WTC11 (cell line): Measurements from ENCODE around the gene USP13. TPM values are rescaled to one million over a fixed set of nuclear protein-coding genes. Genes with fewer than 3 reads are reported as not detected.

Experiments used
- ATAC-seq: fragments of 200-7000 bp; cut with Tn5 transposase; 2 replicates; pipeline ENCODE4 v1.10.0; 2021; ENCODE audit warnings: mild to moderate bottlenecking, moderate library complexity
- CTCF ChIA-PET: fragments of 300-600 bp; sonication (Branson Sonifier 250); formaldehyde crosslinking; loops from one replicate; lab custom pipeline; 2021; ENCODE audit warnings: antibody characterized with exemption; lab: Charles Lee
- POLR2A ChIA-PET: fragments of 350-600 bp; sonication (Branson Sonifier 250); formaldehyde crosslinking; loops from one replicate; lab custom pipeline; 2021; ENCODE audit warnings: antibody characterized with exemption; lab: Charles Lee
- DNase-seq: peaks from one replicate; pipeline ENCODE4 v3.0.0; 2021; ENCODE audit warnings: low spot score
- H3K27ac Mint-ChIP-seq: 2 replicates; pipeline ENCODE4 v1.8.0; 2021; ENCODE audit warnings: mixed read lengths
- H3K27me3 Mint-ChIP-seq: 2 replicates; pipeline ENCODE4 v1.8.0; 2021; ENCODE audit warnings: low read depth, mild to moderate bottlenecking, moderate library complexity, mixed read lengths
- H3K36me3 Mint-ChIP-seq: 2 replicates; pipeline ENCODE4 v1.8.0; 2021; ENCODE audit warnings: mixed read lengths
- H3K4me1 Mint-ChIP-seq: 2 replicates; pipeline ENCODE4 v1.8.0; 2022; ENCODE audit warnings: mixed read lengths
- H3K4me3 Mint-ChIP-seq: 2 replicates; pipeline ENCODE4 v1.8.0; 2021; ENCODE audit warnings: mild to moderate bottlenecking, moderate library complexity, mixed read lengths
- H3K9me3 Mint-ChIP-seq: 2 replicates; pipeline ENCODE4 v1.8.0; 2021; ENCODE audit warnings: mixed read lengths
- CBFB ChIP-seq: sonication (generic); formaldehyde crosslinking; IDR thresholded peaks from 2 replicates; pipeline ENCODE4 v1.8.1; 2022; ENCODE audit warnings: mild to moderate bottlenecking, low read depth, missing genetic modification reagents
- ESRRA ChIP-seq: sonication (generic); formaldehyde crosslinking; IDR thresholded peaks from 2 replicates; pipeline ENCODE4 v1.8.1; 2022; ENCODE audit warnings: mild to moderate bottlenecking, missing genetic modification reagents, borderline replicate concordance
- FOXK1 ChIP-seq: sonication (generic); formaldehyde crosslinking; IDR thresholded peaks from 2 replicates; pipeline ENCODE4 v1.8.0; 2022; ENCODE audit warnings: mild to moderate bottlenecking, moderate library complexity, missing genetic modification reagents
- FOXP1 ChIP-seq: sonication (generic); formaldehyde crosslinking; IDR thresholded peaks from 2 replicates; pipeline ENCODE4 v1.8.0; 2022; ENCODE audit warnings: missing genetic modification reagents, mild to moderate bottlenecking, moderate library complexity, borderline replicate concordance
- IRF2 ChIP-seq: sonication (generic); formaldehyde crosslinking; IDR thresholded peaks from 2 replicates; pipeline ENCODE4 v1.8.0; 2022; ENCODE audit warnings: low read depth, missing genetic modification reagents, borderline replicate concordance
- JAZF1 ChIP-seq: fragments of 250-450 bp; sonication (Bioruptor Pico); IDR thresholded peaks from 2 replicates; pipeline ENCODE4 v1.9.0; 2021; ENCODE audit warnings: moderate library complexity, mild to moderate bottlenecking, inconsistent platforms
- TEAD1 ChIP-seq: sonication (generic); formaldehyde crosslinking; IDR thresholded peaks from 2 replicates; pipeline ENCODE4 v1.8.0; 2022; ENCODE audit warnings: mild to moderate bottlenecking, missing genetic modification reagents
- ZBTB21 ChIP-seq: sonication (generic); formaldehyde crosslinking; IDR thresholded peaks from 2 replicates; pipeline ENCODE4 v1.8.1; 2023; ENCODE audit warnings: mild to moderate bottlenecking, missing genetic modification reagents, borderline replicate concordance
- ZNF121 ChIP-seq: sonication (generic); formaldehyde crosslinking; IDR thresholded peaks from 2 replicates; pipeline ENCODE4 v1.8.0; 2023; ENCODE audit warnings: missing genetic modification reagents
- ZNF219 ChIP-seq: sonication (generic); formaldehyde crosslinking; IDR thresholded peaks from 2 replicates; pipeline ENCODE4 v1.8.0; 2023; ENCODE audit warnings: missing genetic modification reagents, mild to moderate bottlenecking, borderline replicate concordance
- ZNF232 ChIP-seq: sonication (generic); formaldehyde crosslinking; IDR thresholded peaks from 2 replicates; pipeline ENCODE4 v1.8.0; 2022; ENCODE audit warnings: mild to moderate bottlenecking, missing genetic modification reagents
- ZNF317 ChIP-seq: sonication (generic); formaldehyde crosslinking; IDR thresholded peaks from 2 replicates; pipeline ENCODE4 v1.8.1; 2023; ENCODE audit warnings: low read depth, mild to moderate bottlenecking, moderate library complexity, missing genetic modification reagents, borderline replicate concordance
- ZNF416 ChIP-seq: fragments of 250-450 bp; sonication (Bioruptor Pico); IDR thresholded peaks from 2 replicates; pipeline ENCODE4 v1.9.0; 2021; ENCODE audit warnings: mild to moderate bottlenecking, inconsistent platforms
- ZNF671 ChIP-seq: fragments of 250-450 bp; sonication (Bioruptor Pico); IDR thresholded peaks from 2 replicates; pipeline ENCODE4 v1.8.0; 2021; ENCODE audit warnings: mild to moderate bottlenecking
- total RNA-seq: library from RNA; stranded (reverse); gene quantifications from 3 replicates; pipeline ENCODE4 v1.2.3, GENCODE V29; 2021
- TF ChIP-seq, protein P1 (sequence below): sonication (generic); formaldehyde crosslinking; IDR thresholded peaks from 2 replicates; pipeline ENCODE4 v1.8.1; 2022; ENCODE audit warnings: low read depth, mild to moderate bottlenecking, moderate library complexity, missing genetic modification reagents, borderline replicate concordance
- TF ChIP-seq, protein P2 (sequence below): sonication (generic); formaldehyde crosslinking; IDR thresholded peaks from 2 replicates; pipeline ENCODE4 v1.8.1; 2023; ENCODE audit warnings: mild to moderate bottlenecking, missing genetic modification reagents, borderline replicate concordance
- TF ChIP-seq, protein P3 (sequence below): fragments of 250-450 bp; sonication (Bioruptor Pico); IDR thresholded peaks from 2 replicates; pipeline ENCODE4 v1.9.0; 2021; ENCODE audit warnings: mild to moderate bottlenecking
- TF ChIP-seq, protein P4 (sequence below): sonication (generic); formaldehyde crosslinking; IDR thresholded peaks from 2 replicates; pipeline ENCODE4 v1.8.0; 2022; ENCODE audit warnings: mild to moderate bottlenecking, missing genetic modification reagents
- TF ChIP-seq, protein P5 (sequence below): fragments of 250-450 bp; sonication (Bioruptor Pico); IDR thresholded peaks from 2 replicates; pipeline ENCODE4 v1.9.0; 2021; ENCODE audit warnings: mild to moderate bottlenecking, borderline replicate concordance

Gene USP13
- total RNA-seq, 1 experiment from 2014 or later = 26.8 TPM

GRCh38 chr3:179801263-179801662 lies 148.4 kb downstream of the USP13 start (continued):
- TF ChIP-seq, protein P1, sequence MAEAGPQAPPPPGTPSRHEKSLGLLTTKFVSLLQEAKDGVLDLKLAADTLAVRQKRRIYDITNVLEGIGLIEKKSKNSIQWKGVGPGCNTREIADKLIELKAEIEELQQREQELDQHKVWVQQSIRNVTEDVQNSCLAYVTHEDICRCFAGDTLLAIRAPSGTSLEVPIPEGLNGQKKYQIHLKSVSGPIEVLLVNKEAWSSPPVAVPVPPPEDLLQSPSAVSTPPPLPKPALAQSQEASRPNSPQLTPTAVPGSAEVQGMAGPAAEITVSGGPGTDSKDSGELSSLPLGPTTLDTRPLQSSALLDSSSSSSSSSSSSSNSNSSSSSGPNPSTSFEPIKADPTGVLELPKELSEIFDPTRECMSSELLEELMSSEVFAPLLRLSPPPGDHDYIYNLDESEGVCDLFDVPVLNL (CRISPR knock-in tag) = no peak
- TF ChIP-seq ZNF219 = no peak

GRCh38 chr3:179801856-179802255 lies 149.0 kb downstream of the USP13 start:
- DNase-seq (no peak), ATAC-seq (no peak)
- ChIA-PET POLR2A (interaction anchor here (0.6 kb wide), 1 partner anchor 12 kb away, joined by 3 read pairs; no protein-coding TSS in a partner anchor), CTCF (no interaction called here)
- Mint-ChIP-seq H3K27me3 (no peaks in the 10 kb centered on the region), H3K36me3 (no peaks in the 10 kb centered on the region), H3K4me1 (no peaks in the 10 kb centered on the region), H3K4me3 (no peak overlapping the region), H3K9me3 (no peaks in the 10 kb centered on the region), H3K27ac (no peak overlapping the region)
- TF ChIP-seq, protein P2, sequence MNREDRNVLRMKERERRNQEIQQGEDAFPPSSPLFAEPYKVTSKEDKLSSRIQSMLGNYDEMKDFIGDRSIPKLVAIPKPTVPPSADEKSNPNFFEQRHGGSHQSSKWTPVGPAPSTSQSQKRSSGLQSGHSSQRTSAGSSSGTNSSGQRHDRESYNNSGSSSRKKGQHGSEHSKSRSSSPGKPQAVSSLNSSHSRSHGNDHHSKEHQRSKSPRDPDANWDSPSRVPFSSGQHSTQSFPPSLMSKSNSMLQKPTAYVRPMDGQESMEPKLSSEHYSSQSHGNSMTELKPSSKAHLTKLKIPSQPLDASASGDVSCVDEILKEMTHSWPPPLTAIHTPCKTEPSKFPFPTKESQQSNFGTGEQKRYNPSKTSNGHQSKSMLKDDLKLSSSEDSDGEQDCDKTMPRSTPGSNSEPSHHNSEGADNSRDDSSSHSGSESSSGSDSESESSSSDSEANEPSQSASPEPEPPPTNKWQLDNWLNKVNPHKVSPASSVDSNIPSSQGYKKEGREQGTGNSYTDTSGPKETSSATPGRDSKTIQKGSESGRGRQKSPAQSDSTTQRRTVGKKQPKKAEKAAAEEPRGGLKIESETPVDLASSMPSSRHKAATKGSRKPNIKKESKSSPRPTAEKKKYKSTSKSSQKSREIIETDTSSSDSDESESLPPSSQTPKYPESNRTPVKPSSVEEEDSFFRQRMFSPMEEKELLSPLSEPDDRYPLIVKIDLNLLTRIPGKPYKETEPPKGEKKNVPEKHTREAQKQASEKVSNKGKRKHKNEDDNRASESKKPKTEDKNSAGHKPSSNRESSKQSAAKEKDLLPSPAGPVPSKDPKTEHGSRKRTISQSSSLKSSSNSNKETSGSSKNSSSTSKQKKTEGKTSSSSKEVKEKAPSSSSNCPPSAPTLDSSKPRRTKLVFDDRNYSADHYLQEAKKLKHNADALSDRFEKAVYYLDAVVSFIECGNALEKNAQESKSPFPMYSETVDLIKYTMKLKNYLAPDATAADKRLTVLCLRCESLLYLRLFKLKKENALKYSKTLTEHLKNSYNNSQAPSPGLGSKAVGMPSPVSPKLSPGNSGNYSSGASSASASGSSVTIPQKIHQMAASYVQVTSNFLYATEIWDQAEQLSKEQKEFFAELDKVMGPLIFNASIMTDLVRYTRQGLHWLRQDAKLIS = no peak
- no peak for TF ChIP-seq FOXP1 (CRISPR knock-in tag)
- TF ChIP-seq, protein P3, sequence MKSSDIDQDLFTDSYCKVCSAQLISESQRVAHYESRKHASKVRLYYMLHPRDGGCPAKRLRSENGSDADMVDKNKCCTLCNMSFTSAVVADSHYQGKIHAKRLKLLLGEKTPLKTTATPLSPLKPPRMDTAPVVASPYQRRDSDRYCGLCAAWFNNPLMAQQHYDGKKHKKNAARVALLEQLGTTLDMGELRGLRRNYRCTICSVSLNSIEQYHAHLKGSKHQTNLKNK = no peak
- TF ChIP-seq TEAD1 (CRISPR knock-in tag) = no peak
- TF ChIP-seq, protein P4, sequence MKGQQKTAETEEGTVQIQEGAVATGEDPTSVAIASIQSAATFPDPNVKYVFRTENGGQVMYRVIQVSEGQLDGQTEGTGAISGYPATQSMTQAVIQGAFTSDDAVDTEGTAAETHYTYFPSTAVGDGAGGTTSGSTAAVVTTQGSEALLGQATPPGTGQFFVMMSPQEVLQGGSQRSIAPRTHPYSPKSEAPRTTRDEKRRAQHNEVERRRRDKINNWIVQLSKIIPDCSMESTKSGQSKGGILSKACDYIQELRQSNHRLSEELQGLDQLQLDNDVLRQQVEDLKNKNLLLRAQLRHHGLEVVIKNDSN = no peak
- TF ChIP-seq FOXK1 (CRISPR knock-in tag) = no peak
- no peak for TF ChIP-seq ZNF121 (CRISPR knock-in tag)
- no peak for TF ChIP-seq IRF2 (CRISPR knock-in tag)

GRCh38 chr3:179806177-179806576 lies 153.3 kb downstream of the USP13 start:
- no peak overlapping the region for H3K27ac Mint-ChIP-seq
- H3K36me3 Mint-ChIP-seq = no peaks in the 10 kb centered on the region; the same call in 1 of the 2 replicates
- no peak for TF ChIP-seq FOXP1 (CRISPR knock-in tag)
- TF ChIP-seq ZBTB21 = no peak
- no peaks in the 10 kb centered on the region; the same call in 1 of the 2 replicates for H3K4me1 Mint-ChIP-seq
- POLR2A ChIA-PET = no interaction called here
- DNase-seq = no peak
- no peak for ATAC-seq
- no peak overlapping the region for H3K4me3 Mint-ChIP-seq
- no peaks in the 10 kb centered on the region for H3K9me3 Mint-ChIP-seq
- no peaks in the 10 kb centered on the region for H3K27me3 Mint-ChIP-seq
- CTCF ChIA-PET = no interaction called here

DNA sequence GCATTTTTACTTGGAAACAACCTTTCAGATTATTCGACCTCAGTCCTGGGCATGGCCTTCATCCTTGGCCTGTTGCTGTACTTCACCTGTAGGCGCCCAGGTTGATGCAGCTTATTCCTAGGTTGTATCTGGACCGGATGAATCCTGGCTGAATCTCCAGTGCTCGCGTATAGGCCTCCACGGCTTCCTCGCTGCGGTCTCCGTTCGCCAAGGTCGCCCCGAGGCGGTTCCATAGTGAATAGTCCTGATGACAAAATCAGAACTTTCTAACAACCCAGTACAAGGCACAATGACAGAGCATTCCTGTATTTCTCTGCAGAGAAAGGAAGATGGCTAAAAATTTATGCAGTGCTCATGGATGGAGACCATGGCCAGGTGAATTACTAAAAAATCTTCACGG lies 154.7 kb downstream of the USP13 start:
- Mint-ChIP-seq H3K27me3 (no peaks in the 10 kb centered on the region), H3K36me3 (no peaks in the 10 kb centered on the region; the same call in 1 of the 2 replicates), H3K9me3 (no peaks in the 10 kb centered on the region), H3K4me1 (peaks cover 4% of the 10 kb centered on the region), H3K4me3 (no peak overlapping the region), H3K27ac (no peak overlapping the region)
- CTCF ChIA-PET = interaction anchor here (1.3 kb wide), 1 partner anchor 44 kb away, joined by 3 read pairs; no protein-coding TSS in a partner anchor
- ATAC-seq (no peak), DNase-seq (no peak)
- POLR2A ChIA-PET = no interaction called here
- TF ChIP-seq ZNF317 (CRISPR knock-in tag) = no peak
- no peak for TF ChIP-seq ZNF232 (CRISPR knock-in tag)
- no peak for TF ChIP-seq JAZF1 (CRISPR knock-in tag)
- TF ChIP-seq ZNF671 (CRISPR knock-in tag) = no peak
- TF ChIP-seq, protein P5, sequence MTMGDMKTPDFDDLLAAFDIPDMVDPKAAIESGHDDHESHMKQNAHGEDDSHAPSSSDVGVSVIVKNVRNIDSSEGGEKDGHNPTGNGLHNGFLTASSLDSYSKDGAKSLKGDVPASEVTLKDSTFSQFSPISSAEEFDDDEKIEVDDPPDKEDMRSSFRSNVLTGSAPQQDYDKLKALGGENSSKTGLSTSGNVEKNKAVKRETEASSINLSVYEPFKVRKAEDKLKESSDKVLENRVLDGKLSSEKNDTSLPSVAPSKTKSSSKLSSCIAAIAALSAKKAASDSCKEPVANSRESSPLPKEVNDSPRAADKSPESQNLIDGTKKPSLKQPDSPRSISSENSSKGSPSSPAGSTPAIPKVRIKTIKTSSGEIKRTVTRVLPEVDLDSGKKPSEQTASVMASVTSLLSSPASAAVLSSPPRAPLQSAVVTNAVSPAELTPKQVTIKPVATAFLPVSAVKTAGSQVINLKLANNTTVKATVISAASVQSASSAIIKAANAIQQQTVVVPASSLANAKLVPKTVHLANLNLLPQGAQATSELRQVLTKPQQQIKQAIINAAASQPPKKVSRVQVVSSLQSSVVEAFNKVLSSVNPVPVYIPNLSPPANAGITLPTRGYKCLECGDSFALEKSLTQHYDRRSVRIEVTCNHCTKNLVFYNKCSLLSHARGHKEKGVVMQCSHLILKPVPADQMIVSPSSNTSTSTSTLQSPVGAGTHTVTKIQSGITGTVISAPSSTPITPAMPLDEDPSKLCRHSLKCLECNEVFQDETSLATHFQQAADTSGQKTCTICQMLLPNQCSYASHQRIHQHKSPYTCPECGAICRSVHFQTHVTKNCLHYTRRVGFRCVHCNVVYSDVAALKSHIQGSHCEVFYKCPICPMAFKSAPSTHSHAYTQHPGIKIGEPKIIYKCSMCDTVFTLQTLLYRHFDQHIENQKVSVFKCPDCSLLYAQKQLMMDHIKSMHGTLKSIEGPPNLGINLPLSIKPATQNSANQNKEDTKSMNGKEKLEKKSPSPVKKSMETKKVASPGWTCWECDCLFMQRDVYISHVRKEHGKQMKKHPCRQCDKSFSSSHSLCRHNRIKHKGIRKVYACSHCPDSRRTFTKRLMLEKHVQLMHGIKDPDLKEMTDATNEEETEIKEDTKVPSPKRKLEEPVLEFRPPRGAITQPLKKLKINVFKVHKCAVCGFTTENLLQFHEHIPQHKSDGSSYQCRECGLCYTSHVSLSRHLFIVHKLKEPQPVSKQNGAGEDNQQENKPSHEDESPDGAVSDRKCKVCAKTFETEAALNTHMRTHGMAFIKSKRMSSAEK (CRISPR knock-in tag) = no peak
- TF ChIP-seq CBFB = no peak
- no peak for TF ChIP-seq ESRRA (CRISPR knock-in tag)
- TF ChIP-seq ZNF416 = no peak
